GM19372 (cell line): ENCODE data around the gene TTLL8.

Source experiments
- ATAC-seq: cut with Tn5 transposase; IDR thresholded peaks from one replicate; pipeline ENCODE4 v1.9.1; 2021; ENCODE audit warnings: mild to moderate bottlenecking, low read depth, moderate library complexity; ENCODE audit not compliant: unreplicated experiment

TTLL8 gene

DNA sequence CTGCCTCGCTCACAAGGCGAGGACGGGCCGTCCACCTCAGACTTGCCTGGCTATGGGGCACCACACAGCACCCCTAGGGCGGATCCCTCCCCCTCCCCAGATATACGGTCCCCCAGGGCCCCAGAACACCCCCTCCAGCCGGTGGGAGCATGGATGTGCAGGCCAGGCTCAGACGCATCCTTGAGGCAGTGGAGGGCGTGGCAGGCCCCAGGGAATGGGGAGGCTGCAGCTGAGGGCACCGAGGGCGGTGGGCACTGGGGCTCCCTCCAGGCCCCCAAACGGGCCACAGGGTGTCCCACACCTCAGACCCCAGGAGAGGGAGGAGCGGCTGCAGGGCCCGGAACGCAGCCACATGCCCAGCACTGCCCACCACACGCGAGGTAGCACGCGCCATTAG lies 12.1 kb downstream of the TTLL8 start:
- no peak for ATAC-seq

GRCh38 chr22:50045211-50046018 lies 12.7 kb downstream of the TTLL8 start:
- ATAC-seq: no peak

DNA sequence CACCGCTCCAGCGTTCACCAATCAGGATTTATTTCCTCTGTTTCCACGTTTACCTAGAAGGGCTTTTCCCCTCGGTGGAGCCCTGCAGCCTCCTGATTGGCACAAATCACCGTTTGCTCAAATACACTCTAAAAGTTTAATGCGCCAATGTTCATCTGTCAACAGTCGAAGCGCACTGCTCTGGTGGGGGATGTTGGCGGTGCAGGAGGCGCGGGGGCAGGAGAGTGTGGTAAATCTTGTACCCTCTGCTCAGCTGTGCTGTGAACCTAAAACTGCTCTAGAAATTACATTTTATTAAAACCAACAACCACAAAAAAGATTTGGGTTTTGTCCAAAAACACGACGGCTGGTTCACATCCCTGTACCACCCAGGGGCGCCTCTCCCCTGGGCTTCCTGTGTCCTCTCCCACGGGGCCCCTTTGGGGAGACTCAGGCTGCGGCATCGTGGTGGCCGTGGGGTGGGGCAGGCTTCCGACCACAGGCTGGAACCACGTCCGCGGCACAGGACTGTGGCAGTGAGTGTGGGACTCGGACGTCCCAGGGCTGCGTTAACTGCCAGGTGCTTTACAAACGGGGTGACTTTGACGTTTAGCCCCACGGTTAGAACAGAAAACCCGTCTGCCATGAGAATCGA lies 13.5 kb downstream of the TTLL8 start:
- ATAC-seq: no peak

DNA sequence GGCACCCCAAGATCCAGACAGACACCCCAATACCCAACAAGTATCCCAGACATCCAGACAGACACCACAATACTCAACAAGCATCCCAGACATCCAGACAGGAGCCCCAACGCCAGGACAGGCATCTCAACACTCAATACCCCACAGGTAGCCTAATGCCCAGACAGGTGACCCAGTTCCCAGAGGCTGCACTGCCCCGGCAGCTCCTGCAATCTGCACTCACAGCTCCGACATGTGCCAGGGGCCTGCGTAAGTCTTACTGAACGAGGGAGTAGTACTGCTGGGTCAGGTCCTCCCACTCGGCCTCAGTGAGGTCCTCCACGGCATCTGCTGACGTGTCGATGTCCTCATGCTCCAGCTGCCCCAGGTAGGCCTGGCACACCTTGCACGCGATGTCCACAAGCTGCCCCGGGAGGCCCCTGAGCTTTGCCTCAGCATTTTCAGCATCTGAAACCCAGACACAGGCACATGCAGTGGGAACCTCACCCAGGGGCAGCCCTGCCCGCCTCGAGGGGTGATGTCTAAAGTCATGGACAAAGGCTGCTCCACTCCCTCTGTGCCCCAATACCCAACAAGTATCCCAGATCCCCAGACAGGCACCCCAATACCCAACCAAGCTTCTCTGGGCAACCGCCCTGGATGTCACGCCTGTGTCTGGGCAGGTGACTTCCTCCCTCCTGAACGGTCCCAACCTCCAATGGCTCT lies 16.6 kb downstream of the TTLL8 start:
- no peak for ATAC-seq

DNA sequence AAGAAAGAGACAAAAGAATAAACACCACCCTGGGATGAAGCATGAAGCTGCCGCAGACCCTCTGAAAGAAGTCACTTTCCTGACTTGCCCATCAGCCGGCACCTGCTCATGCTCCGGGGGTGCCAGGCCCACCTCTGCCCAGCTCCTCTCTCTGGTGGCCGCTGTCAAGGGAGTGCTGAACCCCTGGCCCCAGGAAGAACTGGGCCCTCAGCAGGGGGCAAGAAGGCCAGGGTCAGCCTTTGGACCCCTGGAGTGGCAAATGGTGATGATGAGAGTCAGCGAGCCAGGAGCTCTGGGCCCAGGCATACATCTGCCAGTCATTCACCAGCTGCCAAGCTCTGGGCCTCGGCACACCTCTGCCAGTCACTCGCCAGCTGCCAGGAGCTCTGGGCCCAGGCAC lies 17.4 kb downstream of the TTLL8 start:
- ATAC-seq: no peak

DNA sequence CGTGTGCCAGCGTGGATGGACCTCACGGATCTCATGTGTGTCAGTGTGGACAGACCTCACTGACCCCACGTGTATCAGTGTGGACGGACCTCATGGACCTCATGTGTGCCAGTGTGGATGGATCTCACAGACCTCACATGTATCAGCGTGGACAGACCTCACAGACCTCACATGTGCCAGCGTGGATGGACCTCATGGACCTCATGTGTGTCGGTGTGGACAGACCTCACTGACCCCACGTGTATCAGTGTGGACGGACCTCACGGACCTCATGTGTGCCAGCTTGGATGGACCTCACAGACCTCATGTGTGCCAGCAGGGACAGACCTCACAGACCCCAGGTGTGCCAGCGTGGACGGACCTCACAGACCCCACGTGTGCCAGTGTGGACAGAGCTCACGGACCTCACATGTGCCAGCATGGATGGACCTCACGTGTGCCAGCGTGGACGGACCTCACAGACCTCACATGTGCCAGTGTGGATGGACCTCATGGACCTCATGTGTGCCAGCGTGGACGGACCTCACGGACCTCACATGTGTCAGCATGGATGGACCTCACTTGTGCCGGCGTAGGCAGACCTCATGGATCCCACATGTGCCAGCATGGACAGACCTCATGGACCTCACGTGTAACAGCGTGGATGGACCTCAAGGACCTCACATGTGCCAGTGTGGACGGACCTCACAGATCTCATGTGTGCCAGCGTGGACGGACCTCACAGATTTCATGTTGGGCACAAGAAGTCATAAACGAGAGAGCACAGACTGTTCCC lies 18.2 kb downstream of the TTLL8 start:
- no peak for ATAC-seq

DNA sequence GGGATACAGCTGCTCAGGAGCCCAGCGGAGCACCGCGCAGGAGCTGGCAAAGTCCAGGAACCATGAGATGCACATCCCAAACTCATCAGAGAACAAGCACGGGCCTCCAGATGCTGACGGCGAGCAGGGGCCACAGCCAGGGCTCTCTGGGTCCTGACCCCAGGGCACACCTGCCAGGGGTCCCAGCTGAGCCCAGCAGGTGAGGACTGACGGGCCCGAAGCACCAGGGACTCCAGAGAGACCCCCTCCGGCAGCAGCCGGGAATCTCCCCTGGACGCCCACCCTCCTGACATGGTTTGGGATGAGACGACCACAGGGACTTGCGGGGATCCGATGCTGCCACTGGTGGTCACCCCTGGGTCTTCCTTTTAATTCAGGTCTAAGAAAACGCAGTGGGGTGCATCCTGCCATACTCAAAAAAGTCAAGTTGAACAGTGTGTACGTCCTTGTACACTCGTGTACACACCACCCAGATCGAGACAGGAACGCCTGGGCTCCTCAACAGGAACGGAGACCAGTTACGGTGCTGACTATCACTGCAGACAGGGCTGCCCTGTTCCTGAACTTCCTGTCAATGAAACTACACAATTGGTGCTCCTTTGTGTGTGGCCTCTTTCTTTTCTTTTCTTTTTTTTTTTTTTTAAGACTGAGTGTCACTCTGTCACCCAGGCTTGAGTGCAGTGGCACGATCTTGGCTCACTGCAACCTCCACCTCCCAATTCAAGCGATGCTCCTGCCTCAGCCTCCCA lies 21.9 kb downstream of the TTLL8 start:
- no peak for ATAC-seq

DNA sequence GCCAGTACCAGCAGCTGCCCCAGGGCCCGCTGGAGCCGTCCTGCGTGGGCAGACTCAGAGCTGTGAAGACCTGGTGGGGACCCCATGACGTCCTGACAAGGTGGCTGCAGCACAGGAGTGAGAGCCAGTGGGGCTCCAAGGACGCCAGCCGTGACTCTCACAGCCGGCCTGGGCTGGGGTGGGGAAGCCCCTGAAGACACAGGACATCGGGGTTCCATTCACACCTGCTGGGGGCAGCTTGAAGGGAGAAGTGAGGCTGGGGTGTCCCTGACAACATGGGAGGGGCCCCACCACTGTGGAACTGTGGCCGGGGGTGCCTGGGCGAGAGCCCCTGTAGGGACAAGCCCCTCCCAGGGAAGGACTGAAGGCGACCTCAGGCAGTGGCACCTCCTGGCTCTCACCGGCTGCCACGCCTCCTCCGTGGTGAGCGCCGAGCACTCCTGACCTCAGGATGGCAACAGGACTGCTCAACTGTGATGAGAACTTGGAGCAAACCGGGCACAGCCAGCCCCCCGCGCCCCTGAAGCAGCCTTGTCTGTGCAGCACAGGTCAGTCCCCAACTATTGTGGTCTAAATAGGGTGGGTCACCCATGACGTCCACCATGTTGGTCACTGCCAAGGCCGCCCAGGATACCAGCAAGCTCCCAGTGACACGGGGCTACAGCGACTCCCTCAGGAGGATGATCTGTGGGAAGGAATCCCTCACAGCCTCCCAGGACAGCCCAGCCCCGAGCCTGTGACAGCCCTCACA lies 22.8 kb downstream of the TTLL8 start:
- ATAC-seq: no peak

DNA sequence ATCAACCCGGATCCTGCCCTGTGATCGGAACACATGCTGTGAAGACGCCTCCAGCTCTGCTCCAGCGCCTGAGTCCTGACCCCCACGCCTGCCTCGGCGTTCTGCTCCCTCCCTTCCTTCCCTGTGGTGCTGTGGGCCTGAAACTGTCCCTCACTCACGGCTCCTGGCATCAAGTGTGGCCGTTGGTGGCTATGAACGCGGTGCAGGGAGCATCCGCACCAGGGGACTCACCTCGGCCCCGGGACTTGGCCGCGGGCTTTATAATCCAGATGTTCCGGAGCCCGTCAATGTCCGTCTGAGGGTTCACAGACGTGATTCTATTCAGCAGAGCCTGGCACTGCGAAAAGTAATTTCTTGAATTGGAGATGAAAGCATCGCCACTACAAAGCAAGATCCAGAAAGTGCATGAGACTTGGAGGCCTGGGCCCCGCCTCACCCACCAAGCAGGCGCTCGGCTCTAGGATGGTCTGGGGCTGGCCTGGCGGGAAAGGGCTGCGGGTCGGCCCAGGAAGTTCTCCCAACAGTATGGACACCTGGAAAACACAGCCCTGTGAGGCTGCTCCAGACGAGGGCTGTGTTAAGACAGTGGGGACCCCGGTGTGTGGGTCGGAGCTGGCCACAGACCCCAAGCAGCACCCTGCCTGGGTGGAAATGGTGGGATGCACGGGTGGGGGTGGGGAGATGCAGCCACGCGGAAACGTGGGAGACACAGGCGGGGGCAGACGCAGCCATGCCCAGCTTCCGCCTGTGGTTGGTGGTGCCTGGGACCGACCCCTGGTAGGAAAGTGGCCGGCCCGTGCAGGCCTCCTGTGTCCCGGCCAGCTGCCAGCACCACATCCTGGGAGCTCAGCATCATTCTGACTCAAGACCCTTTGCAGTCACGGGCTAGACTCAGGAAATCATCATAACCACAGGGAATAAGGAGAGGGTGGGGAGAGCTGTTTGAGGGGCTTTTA lies 23.7 kb downstream of the TTLL8 start:
- no peak for ATAC-seq

DNA sequence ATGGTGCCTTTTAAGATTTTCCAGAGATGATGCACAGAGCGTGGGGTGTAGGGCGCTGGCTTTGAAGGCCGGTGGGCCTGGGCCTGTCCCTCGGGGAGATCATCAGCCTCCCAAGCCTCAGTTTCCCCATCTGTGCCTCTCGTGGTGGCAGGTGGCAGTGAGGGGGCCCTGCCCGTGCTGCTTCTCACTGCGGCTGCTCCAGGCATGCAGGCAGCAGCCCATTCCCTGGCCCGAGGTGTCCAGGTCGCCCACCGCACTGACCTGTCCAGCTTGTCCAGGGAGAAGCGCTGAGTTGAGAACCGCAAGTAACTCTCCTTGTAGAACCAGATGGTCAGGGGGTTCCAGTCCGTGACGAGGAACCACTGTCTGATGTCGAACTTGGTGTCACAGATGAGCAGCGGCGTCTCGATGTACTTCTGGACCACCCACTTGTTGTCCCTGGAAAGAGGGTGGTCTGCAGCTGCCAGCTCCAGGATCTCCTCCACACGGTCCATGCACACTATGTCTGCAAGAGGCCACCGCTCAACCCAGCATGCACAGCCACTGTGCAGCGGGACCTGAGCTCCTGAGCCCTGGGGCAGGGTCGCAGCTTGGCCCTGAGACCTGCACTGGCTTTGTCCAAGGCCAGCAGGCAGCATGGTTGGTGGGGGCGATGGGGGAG lies 25.0 kb downstream of the TTLL8 start:
- no peak for ATAC-seq

GRCh38 chr22:50032109-50032871 lies 25.8 kb downstream of the TTLL8 start:
- ATAC-seq: no peak

GRCh38 chr22:50031189-50032091 lies 26.7 kb downstream of the TTLL8 start:
- no peak for ATAC-seq

- ATAC-seq: no peak
Measured at GRCh38 chr22:50030297-50031188, 27.6 kb downstream of the TTLL8 start.

GRCh38 chr22:50027639-50028537 lies 30.2 kb downstream of the TTLL8 start:
- no peak for ATAC-seq
